CD14-positive monocyte (primary cell): ENCODE data around the gene EPHA8. TPM values are rescaled to one million over a fixed set of nuclear protein-coding genes. Genes with fewer than 3 reads are reported as not detected.

Experiments used
- DNase-seq, 3 donors: peaks; one replicate each; pipeline ENCODE4 v3.0.0-alpha.2; 2011 to 2022
- H2AFZ ChIP-seq: 2 replicates; pipeline ENCODE4 v1.6.0; 2012; ENCODE audit warnings: mild to moderate bottlenecking, low read depth, low read length, inconsistent platforms; ENCODE audit not compliant: insufficient read depth, poor library complexity, severe bottlenecking
- H3K27ac ChIP-seq, 2 donors: 1 replicate in 1 of 2; 2 replicates in 1 of 2; pipeline ENCODE4 v1.5.1; 2012 to 2013; ENCODE audit warnings: low read length in 2 of 2, control low read depth in 1 of 2, inconsistent platforms in 1 of 2, low read depth in 1 of 2, mild to moderate bottlenecking in 1 of 2
- H3K27me3 ChIP-seq, 2 donors: one replicate each; pipeline versions ENCODE4 v1.6.0 to v1.6.1; 2011 to 2013; ENCODE audit warnings: low read length in 2 of 2; ENCODE audit not compliant: control insufficient read depth in 2 of 2, insufficient read depth in 2 of 2
- H3K36me3 ChIP-seq, 2 donors: replicated peaks in 1 of 2; 1 replicate in 1 of 2; 2 replicates in 1 of 2; pipeline versions ENCODE4 v1.5.1 to v1.6.1; 2012 to 2013; ENCODE audit warnings: low read length in 2 of 2, control low read depth in 1 of 2, inconsistent platforms in 1 of 2, mild to moderate bottlenecking in 1 of 2; ENCODE audit not compliant: insufficient read depth in 2 of 2, control insufficient read depth in 1 of 2
- H3K4me1 ChIP-seq, 2 donors: 1 replicate in 1 of 2; 2 replicates in 1 of 2; pipeline versions ENCODE4 v1.5.1 to v1.6.1; 2012 to 2013; ENCODE audit warnings: low read length in 2 of 2, control low read depth in 1 of 2, inconsistent platforms in 1 of 2, mild to moderate bottlenecking in 1 of 2, moderate library complexity in 1 of 2; ENCODE audit not compliant: insufficient read depth in 2 of 2, control insufficient read depth in 1 of 2
- H3K4me2 ChIP-seq: replicated peaks from 2 replicates; pipeline ENCODE3; 2012; ENCODE audit warnings: low read length, moderate library complexity, mild to moderate bottlenecking; ENCODE audit not compliant: poor library complexity, severe bottlenecking; ENCODE audit errors: extremely low read depth
- H3K4me3 ChIP-seq, 3 experiments: fragments of 200-600 bp in 1 of 3; sonication (generic) in 1 of 3; replicated peaks in 1 of 3; 1 replicate in 2 of 3; 2 replicates in 1 of 3; pipeline ENCODE4 v1.5.1; 2011 to 2013; ENCODE audit warnings: low read length in 3 of 3, mild to moderate bottlenecking in 3 of 3, control low read depth in 2 of 3, low read depth in 2 of 3, inconsistent platforms in 1 of 3, moderate library complexity in 1 of 3
- H3K79me2 ChIP-seq: 2 replicates; pipeline ENCODE4 v1.6.0; 2012; ENCODE audit warnings: mild to moderate bottlenecking, control low read depth, inconsistent platforms, low read length, moderate library complexity; ENCODE audit not compliant: insufficient read depth
- H3K9ac ChIP-seq: 2 replicates; pipeline ENCODE4 v1.6.0; 2017; ENCODE audit warnings: low read length, mild to moderate bottlenecking; ENCODE audit not compliant: insufficient read depth, poor library complexity, severe bottlenecking
- H3K9me3 ChIP-seq, 2 donors: replicated peaks in 1 of 2; 1 replicate in 1 of 2; 2 replicates in 1 of 2; pipeline versions ENCODE4 v1.5.1 to v1.6.1; 2012 to 2013; ENCODE audit warnings: low read length in 2 of 2, control low read depth in 1 of 2; ENCODE audit not compliant: control insufficient read depth in 1 of 2, insufficient read depth in 1 of 2
- H4K20me1 ChIP-seq: 2 replicates; pipeline ENCODE4 v1.6.0; 2012; ENCODE audit warnings: mild to moderate bottlenecking, low read length, control low read depth, moderate library complexity; ENCODE audit not compliant: insufficient read depth
- H3K27ac Mint-ChIP-seq, 7 donors: one replicate each; pipeline ENCODE4 v1.8.0; 2020; ENCODE audit warnings: mild to moderate bottlenecking in 7 of 7, mixed read lengths in 7 of 7, moderate library complexity in 6 of 7, inconsistent platforms in 2 of 7
- H3K27me3 Mint-ChIP-seq, 3 donors: one replicate each; pipeline ENCODE4 v1.8.0; 2021 to 2022; ENCODE audit warnings: low read depth in 3 of 3, mild to moderate bottlenecking in 3 of 3, mixed read lengths in 3 of 3, moderate library complexity in 3 of 3, inconsistent platforms in 1 of 3
- H3K36me3 Mint-ChIP-seq, 2 donors: one replicate each; pipeline ENCODE4 v1.8.0; 2020; ENCODE audit warnings: mixed read lengths in 2 of 2, inconsistent platforms in 1 of 2, mild to moderate bottlenecking in 1 of 2
- H3K4me1 Mint-ChIP-seq: one replicate; pipeline ENCODE4 v1.8.0; 2020; ENCODE audit warnings: mild to moderate bottlenecking, mixed read lengths
- H3K4me3 Mint-ChIP-seq, 2 donors: one replicate each; pipeline ENCODE4 v1.8.0; 2020; ENCODE audit warnings: mild to moderate bottlenecking in 2 of 2, mixed read lengths in 2 of 2, moderate library complexity in 1 of 2
- H3K9me3 Mint-ChIP-seq, 7 donors: one replicate each; pipeline ENCODE4 v1.8.0; 2020 to 2022; ENCODE audit warnings: mixed read lengths in 7 of 7, mild to moderate bottlenecking in 6 of 7, moderate library complexity in 6 of 7, inconsistent platforms in 2 of 7
- CTCF ChIP-seq: fragments of 200-600 bp; IDR thresholded peaks from one replicate; pipeline ENCODE4 v1.8.0; 2022; ENCODE audit warnings: antibody characterized with exemption, mild to moderate bottlenecking
- WGBS: methylation state at CpG from one replicate; pipeline ENCODE4 v1.1.5; 2013; ENCODE audit warnings: missing lambda C conversion rate; ENCODE audit not compliant: insufficient coverage; 5-methylcytosine and 5-hydroxymethylcytosine counted together
- intact Hi-C, 2 donors: fragments of 100-400 bp; cut with micrococcal nuclease; formaldehyde crosslinking; loops; one replicate each; pipeline versions ENCODE4 v1.15.0 to v1.15.1; 2023
- polyA plus RNA-seq, 3 donors: library from polyadenylated mRNA; depleted of rRNA in 1 of 3; unstranded in 2 of 3; stranded (reverse) in 1 of 3; fragments of 300-500 nt in 2 of 3; fragments of >200 nt in 1 of 3; fragmentation: Illumina TruSeq in 2 of 3; gene quantifications; 1 replicate in 2 of 3; 2 replicates in 1 of 3; pipeline ENCODE4 v1.2.3, GENCODE V29; 2012 to 2021

Gene EPHA8
- polyA plus RNA-seq, 3 donors, result 0.04 TPM; not detected in 2

DNA sequence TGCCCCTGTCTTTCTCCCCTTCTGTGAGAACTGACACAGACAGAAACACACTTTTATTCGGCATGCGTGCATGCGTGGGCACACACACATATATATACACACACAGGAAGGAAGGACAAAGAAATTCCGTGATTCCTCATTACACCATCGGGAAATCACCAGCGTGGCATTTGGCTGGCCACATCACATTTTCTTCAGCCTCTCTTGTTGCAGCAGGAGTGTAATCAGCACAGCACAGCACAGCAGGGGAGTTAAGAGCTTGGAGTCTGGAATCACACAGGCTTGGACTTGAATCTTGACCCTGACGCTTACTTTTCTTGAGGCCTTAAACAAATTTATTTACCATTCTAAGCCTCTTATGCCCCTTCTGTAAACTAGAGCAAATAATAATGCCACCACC is 45.3 kb upstream of the EPHA8 start:
- intact Hi-C loops, result no loop called here
- no peaks in the 10 kb centered on the region for H3K79me2 ChIP-seq
- H3K4me1 Mint-ChIP-seq, result no peaks in the 10 kb centered on the region
- no peak overlapping the region for H2AFZ ChIP-seq
- H4K20me1 ChIP-seq, result no peaks in the 10 kb centered on the region
- 100% methylated on average over 2 of the region's 7 CpGs for WGBS
- H3K27ac ChIP-seq, result no peak overlapping the region
- H3K27me3 ChIP-seq, result no peaks in the 10 kb centered on the region
- H3K27me3 Mint-ChIP-seq, result no peaks in the 10 kb centered on the region
- no peaks in the 10 kb centered on the region for H3K9me3 ChIP-seq
- H3K4me2 ChIP-seq, result no peak overlapping the region
- peaks cover 89 to 96% of the 10 kb centered on the region in 2 donors for H3K36me3 Mint-ChIP-seq
- H3K36me3 ChIP-seq, result peaks cover 95 to 96% of the 10 kb centered on the region in 2 donors
- TF ChIP-seq CTCF, result no peak
- no peak overlapping the region for H3K27ac Mint-ChIP-seq
- H3K9me3 Mint-ChIP-seq, result no peaks in the 10 kb centered on the region
- H3K9ac ChIP-seq, result no peak overlapping the region
- no peaks in the 10 kb centered on the region for H3K4me1 ChIP-seq
- no peak overlapping the region for H3K4me3 Mint-ChIP-seq
- no peak for DNase-seq
- H3K4me3 ChIP-seq, result no peak overlapping the region

DNA sequence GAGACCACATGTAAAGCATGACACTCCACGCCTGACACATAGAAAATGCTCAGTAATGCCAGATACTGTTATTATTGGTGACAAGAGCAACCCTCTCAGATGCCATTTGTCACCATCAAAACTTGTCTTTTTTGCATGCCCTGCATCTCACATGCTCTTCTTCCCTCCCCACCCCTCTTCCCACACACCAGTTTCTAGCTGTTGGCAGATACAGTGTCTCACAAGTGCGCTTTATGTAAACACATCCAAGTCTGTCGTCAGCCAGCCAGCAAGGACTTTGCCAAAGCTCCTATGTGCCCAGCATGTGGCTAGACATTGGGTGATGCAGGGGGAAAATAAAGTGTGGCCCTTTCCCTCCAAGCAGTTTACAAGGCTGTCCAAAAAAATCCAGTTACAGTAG is 44.9 kb upstream of the EPHA8 start:
- Histone ChIP-seq H3K4me1 (no peaks in the 10 kb centered on the region), H3K9me3 (no peaks in the 10 kb centered on the region), H3K27me3 (no peaks in the 10 kb centered on the region), H3K27ac (no peak overlapping the region), H3K4me3 (no peak overlapping the region), H3K79me2 (no peaks in the 10 kb centered on the region), H4K20me1 (no peaks in the 10 kb centered on the region), H3K9ac (no peak overlapping the region), H3K36me3 (peaks cover 93 to 96% of the 10 kb centered on the region in 2 donors), H3K4me2 (no peak overlapping the region), H2AFZ (no peak overlapping the region)
- no peaks in the 10 kb centered on the region for H3K4me1 Mint-ChIP-seq
- 92% methylated on average over 2 of the region's 3 CpGs for WGBS
- peaks cover 88 to 95% of the 10 kb centered on the region in 2 donors for H3K36me3 Mint-ChIP-seq
- intact Hi-C loops, result no loop called here
- H3K27me3 Mint-ChIP-seq, result no peaks in the 10 kb centered on the region
- no peak overlapping the region for H3K4me3 Mint-ChIP-seq
- no peaks in the 10 kb centered on the region for H3K9me3 Mint-ChIP-seq
- H3K27ac Mint-ChIP-seq, result no peak overlapping the region
- no peak for DNase-seq
- TF ChIP-seq CTCF, result no peak
